ENCODE results near the gene PAM.

PAM gene

GRCh38 chr5:102815540-102816332 is 60.6 kb downstream of the PAM start:
- no peak for DNase-seq

- no peak for DNase-seq
These were observed 63.2 kb downstream of the PAM start for GRCh38 chr5:102818345-102818744.

GRCh38 chr5:102818934-102819333 is 63.8 kb downstream of the PAM start:
- no peak for DNase-seq

GRCh38 chr5:102819634-102820033 is 64.5 kb downstream of the PAM start:
- no peak for DNase-seq

DNA sequence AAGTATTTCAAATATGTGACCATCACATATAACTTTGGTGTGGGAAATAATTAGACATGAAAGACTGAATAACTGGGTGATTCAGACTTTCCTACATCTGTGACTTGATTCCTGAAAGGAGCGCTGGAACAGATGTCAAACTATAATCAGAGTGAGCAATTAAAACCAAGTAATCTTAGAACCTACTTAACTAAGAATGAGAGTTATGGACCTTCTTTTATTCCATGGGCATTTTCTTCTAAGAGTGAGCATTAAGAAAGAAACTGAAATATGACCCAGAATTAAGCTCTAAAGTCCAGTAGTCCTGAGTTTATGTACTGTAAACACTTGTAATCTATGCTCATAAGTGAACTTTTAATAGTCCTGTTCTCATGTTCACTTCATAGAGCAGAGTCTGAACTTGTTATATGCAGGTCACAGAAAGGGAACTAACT is 68.4 kb downstream of the PAM start:
- DNase-seq = no peak

DNA sequence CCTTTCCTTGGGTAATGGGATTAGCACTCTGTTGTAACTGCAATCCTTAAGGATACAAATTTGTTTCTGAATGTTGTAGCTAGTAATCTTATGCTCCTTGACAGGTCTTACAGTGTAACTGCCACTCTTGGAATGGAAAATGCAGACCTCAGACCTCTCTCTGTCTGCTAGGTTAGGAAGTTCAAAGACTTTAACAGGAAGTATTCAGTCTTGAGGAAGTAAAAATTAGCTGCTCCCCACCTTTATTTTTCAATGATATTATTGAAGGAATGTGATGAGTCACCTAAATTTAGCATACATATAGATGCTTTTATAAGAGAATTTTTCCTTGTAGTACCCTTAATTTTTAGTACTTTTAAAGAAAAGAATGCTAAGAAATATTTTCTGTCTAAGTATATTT is 71.5 kb downstream of the PAM start:
- DNase-seq = no peak

DNA sequence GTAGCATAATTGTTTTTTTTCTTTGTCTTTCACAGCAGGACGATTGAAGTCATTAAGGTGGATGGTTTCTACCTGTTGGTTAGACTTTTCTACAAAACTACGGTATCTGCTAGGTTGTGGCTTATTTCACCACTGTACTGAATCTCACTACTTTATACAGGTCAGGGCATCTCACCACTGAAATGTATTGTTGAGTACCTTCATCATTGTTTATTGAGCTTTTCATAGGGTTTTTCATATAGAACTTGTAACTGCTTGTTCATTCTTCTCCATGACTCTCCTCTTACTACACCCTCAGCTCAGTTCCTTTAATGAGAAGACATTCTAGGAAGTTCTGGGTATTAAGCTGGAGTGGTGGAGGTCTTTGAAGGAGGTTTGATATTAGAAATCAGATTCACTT is 75.1 kb downstream of the PAM start:
- DNase-seq = no peak

- no peak for DNase-seq
These were observed 77.3 kb downstream of the PAM start for GRCh38 chr5:102832445-102832844.

DNA sequence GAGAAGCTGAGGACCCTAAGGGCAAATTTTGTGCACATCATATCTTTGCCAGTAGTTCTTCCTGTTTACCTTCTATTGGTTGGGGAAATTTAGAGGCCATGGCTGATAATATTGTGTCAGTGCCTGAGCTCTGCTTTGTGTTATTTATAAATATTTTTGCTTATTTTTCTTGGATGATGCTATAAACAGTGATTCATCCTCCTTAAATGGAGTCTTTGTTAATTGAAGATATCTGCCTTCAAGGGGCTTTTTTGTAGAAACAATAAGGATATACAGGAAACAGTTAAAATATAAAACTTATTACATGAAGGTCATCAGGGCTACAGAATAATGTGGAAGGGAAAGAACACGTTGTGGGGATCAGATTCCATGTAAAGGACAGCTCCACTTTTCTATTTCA is 78.0 kb downstream of the PAM start:
- no peak for DNase-seq

- DNase-seq = no peak
These were observed 79.4 kb downstream of the PAM start for GRCh38 chr5:102834438-102834964.

- DNase-seq = no peak
These were observed 80.6 kb downstream of the PAM start for GRCh38 chr5:102835717-102836116.

DNA sequence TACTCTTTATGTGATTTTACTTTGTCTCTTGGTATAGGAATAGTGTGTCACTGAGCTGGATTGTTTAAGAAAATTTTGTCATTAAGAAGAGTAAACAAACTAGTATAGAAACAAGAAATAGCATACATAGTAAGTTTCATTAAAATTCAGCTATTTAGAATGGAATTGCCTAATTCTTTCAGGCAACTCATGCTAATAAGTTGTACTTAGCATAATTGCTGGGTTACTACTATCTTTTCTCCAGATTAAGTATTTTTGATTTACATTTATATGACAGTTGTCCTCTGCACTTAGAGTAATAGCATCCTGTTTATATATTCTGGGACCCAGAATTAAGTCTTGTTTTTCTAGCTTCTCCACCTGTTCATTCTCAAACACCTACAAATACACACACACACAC is 85.9 kb downstream of the PAM start:
- no peak for DNase-seq

DNA sequence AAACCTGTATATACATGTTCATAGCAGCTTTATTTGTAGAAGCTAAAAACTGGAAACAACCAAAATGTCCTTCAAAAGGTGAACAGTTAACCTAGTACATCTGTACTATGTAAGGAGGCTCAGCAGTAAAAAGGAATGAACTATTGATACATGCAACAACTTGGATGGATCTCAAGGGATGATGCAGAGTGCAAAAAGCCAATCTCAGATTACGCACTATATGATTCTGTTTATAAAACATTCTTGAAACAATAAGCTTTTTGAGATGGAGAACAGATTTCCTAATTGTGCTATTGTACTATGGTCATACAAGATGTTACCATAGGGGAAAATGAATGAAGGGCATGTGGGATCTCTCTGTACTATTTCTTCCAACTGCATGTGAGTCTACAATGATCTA is 88.9 kb downstream of the PAM start:
- no peak for DNase-seq

DNA sequence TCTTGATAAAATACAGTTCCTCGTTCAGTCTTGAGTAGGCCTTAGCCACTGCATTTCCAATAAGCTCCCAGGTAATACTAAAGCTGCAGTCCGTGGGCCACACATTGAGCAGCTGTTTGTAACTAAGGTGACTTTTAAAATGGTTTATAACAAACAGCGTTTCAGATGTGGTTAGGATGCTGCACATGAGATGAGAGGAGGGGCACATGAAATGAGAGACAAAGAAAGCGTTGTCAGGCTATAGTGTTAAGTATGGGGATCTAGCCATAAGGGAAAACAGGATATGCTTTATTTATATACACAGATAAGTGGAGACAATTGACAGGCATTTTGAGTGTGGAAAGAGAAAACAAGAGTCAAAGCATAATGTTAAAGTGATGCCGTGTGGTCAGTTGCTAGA is 89.9 kb downstream of the PAM start:
- DNase-seq = no peak

GRCh38 chr5:102850503-102850902 is 95.4 kb downstream of the PAM start:
- no peak for DNase-seq

DNA sequence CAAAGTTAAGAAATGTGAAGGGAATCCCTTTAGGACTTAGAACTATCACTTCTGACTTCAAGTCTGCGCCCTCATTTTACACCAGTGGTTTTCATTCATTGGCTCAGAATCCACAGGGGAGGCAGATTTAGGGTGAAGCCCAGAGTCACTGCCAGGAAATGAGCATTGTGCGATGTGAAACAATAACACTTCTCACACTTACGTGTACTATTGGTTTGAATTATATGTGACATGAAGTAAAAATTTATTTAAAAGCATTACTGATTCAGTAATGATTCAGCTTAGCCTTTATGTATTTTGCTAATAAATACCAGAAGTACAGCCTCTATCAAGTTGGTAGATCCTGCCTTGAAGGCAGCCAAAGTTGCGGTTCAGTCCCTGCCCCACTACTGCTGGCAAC is 98.6 kb downstream of the PAM start:
- no peak for DNase-seq

- no peak for DNase-seq
These were observed 100.7 kb downstream of the PAM start for GRCh38 chr5:102855681-102856388.

DNA sequence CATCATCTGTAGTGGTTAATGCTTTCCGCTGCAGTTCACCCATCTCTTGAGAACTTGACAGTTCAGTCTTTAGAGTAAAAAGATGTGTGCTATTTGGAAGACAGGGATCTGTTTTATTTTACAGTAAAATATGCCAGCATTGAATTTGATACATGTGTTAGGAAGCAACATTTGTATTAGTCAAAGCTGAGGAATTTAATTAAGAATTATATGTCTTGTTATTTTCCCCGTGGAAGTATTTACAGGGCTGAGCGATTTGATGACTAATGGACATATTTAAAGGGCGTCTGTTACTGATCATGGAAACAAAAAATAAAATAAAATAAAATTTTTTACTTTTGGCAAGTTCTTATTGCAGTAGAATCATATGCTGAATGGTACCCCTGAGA is 101.3 kb downstream of the PAM start:
- DNase-seq = no peak

GRCh38 chr5:102857076-102857818 is 102.1 kb downstream of the PAM start:
- no peak for DNase-seq

DNA sequence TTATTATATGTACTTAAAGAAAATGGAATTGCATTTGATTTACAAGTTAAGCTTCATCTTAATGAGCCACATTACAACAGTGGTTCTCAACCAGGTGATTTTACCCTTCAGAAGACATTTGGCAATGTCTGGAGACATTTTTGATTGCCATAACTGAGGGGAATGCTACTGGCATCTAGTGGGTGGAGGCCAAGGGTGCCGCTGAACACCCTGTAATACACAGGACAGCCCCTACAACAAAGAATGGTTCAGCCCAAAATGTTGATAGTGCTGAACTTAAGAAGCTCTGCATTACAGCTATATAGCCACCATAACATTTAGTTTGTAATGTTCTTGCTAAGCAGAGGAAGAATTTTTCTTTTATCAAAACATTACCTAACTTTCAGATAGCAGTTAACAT is 103.1 kb downstream of the PAM start:
- no peak for DNase-seq

DNA sequence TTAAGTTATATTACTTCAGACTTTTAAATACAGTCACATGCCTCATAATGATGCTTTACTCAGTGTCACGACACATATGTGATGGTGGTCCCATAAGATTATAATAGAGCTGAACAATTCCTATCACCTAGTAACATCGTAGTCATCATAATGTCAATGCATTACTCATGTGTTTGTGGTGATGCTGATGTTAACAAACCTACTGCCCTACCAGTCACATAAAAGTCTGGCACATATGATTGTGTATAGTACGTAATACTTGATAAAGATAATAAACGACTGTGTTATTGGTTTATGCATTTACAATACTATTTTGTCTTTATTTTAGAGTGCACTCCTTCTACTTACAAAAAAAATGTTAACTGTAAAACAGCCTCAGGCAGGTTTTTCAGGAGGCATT is 103.7 kb downstream of the PAM start:
- DNase-seq = no peak

DNA sequence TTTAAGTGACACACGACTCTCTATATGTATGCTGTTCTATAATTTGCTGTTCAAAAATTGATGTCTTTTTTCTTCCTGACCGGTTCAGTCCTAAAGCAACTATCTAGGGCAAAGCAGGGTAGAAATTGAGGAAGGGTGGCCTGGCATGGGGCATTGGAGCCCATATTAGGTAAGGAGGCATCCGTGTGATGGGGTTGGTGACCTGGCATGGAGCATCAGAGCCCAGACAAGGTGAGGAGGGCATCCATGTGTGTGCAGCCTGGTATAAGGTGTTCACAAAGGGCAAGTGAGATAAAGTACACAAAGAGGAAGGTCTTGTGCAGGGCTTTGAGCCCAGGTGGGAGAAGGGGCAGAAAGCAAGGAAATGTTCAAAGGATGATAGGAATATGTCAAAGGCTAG is 104.9 kb downstream of the PAM start:
- DNase-seq = no peak

DNA sequence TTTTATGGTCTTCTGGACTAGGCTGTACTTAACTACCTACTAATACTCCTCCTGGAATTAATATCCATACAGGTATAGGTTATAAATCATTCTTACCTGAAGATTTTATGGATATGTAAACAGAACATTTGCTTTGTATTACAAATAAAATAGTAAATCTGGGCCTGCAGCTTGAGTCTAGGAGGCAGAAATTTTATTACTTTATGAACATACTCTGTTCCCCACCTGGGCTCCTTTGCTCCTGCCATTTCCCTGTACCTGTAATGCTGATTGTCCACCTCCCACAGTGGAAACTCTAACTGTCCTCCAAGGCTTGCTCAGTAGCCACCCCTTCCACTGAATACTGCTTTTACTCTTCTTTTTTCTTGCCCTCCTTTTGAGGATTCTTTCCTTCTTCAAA is 108.0 kb downstream of the PAM start:
- DNase-seq = no peak
